Astrocyte (in vitro differentiated cells and primary cell): Measurements from ENCODE around the gene TTLL9. TPM values are rescaled to one million over a fixed set of nuclear protein-coding genes. Genes with fewer than 3 reads are reported as not detected.
"Not testable (repeated sequence)": the region's sequence is repeated elsewhere in the genome, so short reads cannot be mapped to it uniquely, and the experiment has no call there.

Experiments used
- DNase-seq: peaks from one replicate; pipeline ENCODE4 v3.0.0-alpha.2; 2010; ENCODE audit warnings: low read depth
- FAIRE-seq: peaks from 2 replicates; lab custom pipeline; 2011; peaks lifted over from hg19 to GRCh38; lab: Jason Lieb, UNC
- H2AFZ ChIP-seq: 2 replicates; pipeline ENCODE4 v1.6.0; 2012; ENCODE audit warnings: low read depth, low read length, inconsistent platforms
- H3K27ac ChIP-seq: 2 replicates; pipeline ENCODE4 v1.5.1; 2011; ENCODE audit warnings: low read depth, low read length, inconsistent platforms
- H3K27me3 ChIP-seq: 2 replicates; pipeline ENCODE4 v1.6.0; 2011; ENCODE audit warnings: low read length, inconsistent platforms; ENCODE audit not compliant: insufficient read depth
- H3K36me3 ChIP-seq: 2 replicates; pipeline ENCODE4 v1.5.1; 2011; ENCODE audit warnings: low read length, inconsistent platforms; ENCODE audit not compliant: insufficient read depth
- H3K4me1 ChIP-seq: 2 replicates; pipeline ENCODE4 v1.5.1; 2011; ENCODE audit warnings: low read length, inconsistent platforms; ENCODE audit not compliant: insufficient read depth
- H3K4me2 ChIP-seq: 2 replicates; pipeline ENCODE4 v1.6.0; 2012; ENCODE audit warnings: low read length, inconsistent platforms
- H3K4me3 ChIP-seq: 2 replicates; pipeline ENCODE4 v1.5.1; 2011; ENCODE audit warnings: low read depth, mild to moderate bottlenecking, low read length, inconsistent platforms; ENCODE audit not compliant: insufficient read depth
- H3K79me2 ChIP-seq: 2 replicates; pipeline ENCODE4 v1.6.0; 2012; ENCODE audit warnings: mild to moderate bottlenecking, low read length, inconsistent platforms; ENCODE audit not compliant: insufficient read depth
- H3K9ac ChIP-seq: 2 replicates; pipeline ENCODE4 v1.6.0; 2012; ENCODE audit warnings: mild to moderate bottlenecking, low read length, inconsistent platforms
- H3K9me3 ChIP-seq: 2 replicates; pipeline ENCODE4 v1.5.1; 2012; ENCODE audit warnings: low read depth, mild to moderate bottlenecking, low read length, inconsistent platforms; ENCODE audit not compliant: insufficient read depth
- H4K20me1 ChIP-seq: 2 replicates; pipeline ENCODE4 v1.6.0; 2012; ENCODE audit warnings: low read length, inconsistent platforms; ENCODE audit not compliant: insufficient read depth
- H3K27ac Mint-ChIP-seq: one replicate; pipeline ENCODE4 v1.8.0; 2021; ENCODE audit warnings: mild to moderate bottlenecking, mixed read lengths; ENCODE audit not compliant: unreplicated experiment
- H3K27me3 Mint-ChIP-seq: one replicate; pipeline ENCODE4 v1.8.0; 2021; ENCODE audit warnings: low read depth, mixed read lengths; ENCODE audit not compliant: unreplicated experiment
- H3K36me3 Mint-ChIP-seq: one replicate; pipeline ENCODE4 v1.8.0; 2021; ENCODE audit warnings: low read depth, mixed read lengths; ENCODE audit not compliant: unreplicated experiment
- H3K4me1 Mint-ChIP-seq: one replicate; pipeline ENCODE4 v1.8.0; 2021; ENCODE audit warnings: low read depth, mixed read lengths; ENCODE audit not compliant: unreplicated experiment
- H3K4me3 Mint-ChIP-seq: one replicate; pipeline ENCODE4 v1.8.0; 2021; ENCODE audit warnings: mild to moderate bottlenecking, moderate library complexity, mixed read lengths; ENCODE audit not compliant: unreplicated experiment
- H3K9me3 Mint-ChIP-seq: one replicate; pipeline ENCODE4 v1.8.0; 2021; ENCODE audit warnings: mild to moderate bottlenecking, mixed read lengths; ENCODE audit not compliant: unreplicated experiment
- CTCF ChIP-seq: IDR thresholded peaks from 2 replicates; pipeline ENCODE4 v1.5.1; 2011; ENCODE audit warnings: low read depth, mild to moderate bottlenecking, inconsistent platforms, low read length, moderate library complexity; ENCODE audit not compliant: insufficient read depth
- EZH2 ChIP-seq: IDR thresholded peaks from 2 replicates; pipeline ENCODE4 v1.6.1; 2012; ENCODE audit warnings: mild to moderate bottlenecking, low read length, inconsistent platforms; ENCODE audit not compliant: insufficient read depth
- total RNA-seq: library from RNA; stranded (reverse); gene quantifications from 2 replicates; pipeline ENCODE4 v1.2.1, GENCODE V29; 2021

The TTLL9 gene
- total RNA-seq, 1 donor from 2014 or later = 0.41 TPM

DNA sequence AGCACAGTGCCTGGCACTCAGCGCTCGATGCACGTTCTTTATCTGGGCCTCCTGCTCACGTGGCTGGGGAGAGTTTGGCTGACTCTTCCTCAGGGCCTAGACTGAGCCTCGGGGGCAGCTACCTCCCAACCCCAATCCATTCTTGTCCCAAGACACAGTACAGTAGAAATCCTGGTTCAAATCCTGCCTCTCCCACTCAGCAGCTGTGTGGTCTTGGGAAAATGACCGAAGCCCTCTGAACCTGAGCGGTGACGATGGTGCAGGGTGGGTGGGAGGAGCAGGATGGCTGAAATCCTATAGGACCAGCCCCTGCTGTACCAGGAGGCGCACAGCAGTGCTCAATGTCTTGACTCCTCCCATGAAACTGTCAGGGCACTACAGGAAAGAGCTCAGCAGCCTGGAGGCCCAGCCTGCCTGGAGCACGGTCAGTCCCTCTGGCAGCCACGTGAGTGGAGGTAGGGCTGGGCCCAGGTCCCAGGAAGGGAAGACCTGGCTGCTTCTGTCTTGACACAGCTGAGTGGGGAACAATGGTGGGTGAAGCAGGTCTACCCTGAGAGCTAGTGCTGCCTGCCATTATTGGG lies 49.9 kb downstream of the TTLL9 start:
- Histone ChIP-seq H2AFZ (no peak overlapping the region), H4K20me1 (no peaks in the 10 kb centered on the region), H3K27me3 (peaks cover 13% of the 10 kb centered on the region), H3K4me3 (no peak overlapping the region), H3K36me3 (no peaks in the 10 kb centered on the region), H3K27ac (no peak overlapping the region), H3K9me3 (no peaks in the 10 kb centered on the region), H3K9ac (no peak overlapping the region), H3K4me2 (no peak overlapping the region), H3K4me1 (no peaks in the 10 kb centered on the region), H3K79me2 (no peaks in the 10 kb centered on the region)
- Mint-ChIP-seq H3K36me3 (no peaks in the 10 kb centered on the region), H3K4me3 (no peak overlapping the region), H3K27me3 (peaks cover 22% of the 10 kb centered on the region), H3K27ac (no peak overlapping the region), H3K9me3 (peaks cover 3% of the 10 kb centered on the region), H3K4me1 (peaks cover 4% of the 10 kb centered on the region)
- TF ChIP-seq EZH2 (no peak), CTCF (no peak)
- FAIRE-seq (no peak), DNase-seq (no peak)

DNA sequence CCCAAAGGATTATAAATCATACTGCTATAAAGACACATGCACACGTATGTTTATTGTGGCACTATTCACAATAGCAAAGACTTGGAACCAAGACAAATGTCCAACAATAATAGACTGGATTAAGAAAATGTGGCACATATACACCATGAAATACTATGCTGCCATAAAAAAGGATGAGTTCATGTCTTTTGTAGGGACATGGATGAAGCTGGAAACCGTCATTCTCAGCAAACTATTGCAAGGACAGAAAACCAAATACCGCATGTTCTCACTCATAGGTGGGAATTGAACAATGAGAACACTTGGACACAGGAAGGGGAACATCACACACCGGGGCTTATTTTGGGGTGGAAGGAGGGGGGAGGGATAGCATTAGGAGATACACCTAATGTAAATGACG lies 51.0 kb downstream of the TTLL9 start:
- not testable (repeated sequence) for H3K9ac ChIP-seq, H3K27ac Mint-ChIP-seq, H3K36me3 ChIP-seq, DNase-seq, H3K4me1 Mint-ChIP-seq, H3K4me1 ChIP-seq, H3K4me3 ChIP-seq, H2AFZ ChIP-seq, H3K79me2 ChIP-seq, H3K27ac ChIP-seq, H3K4me2 ChIP-seq, H3K36me3 Mint-ChIP-seq, H4K20me1 ChIP-seq, FAIRE-seq, H3K9me3 ChIP-seq, H3K9me3 Mint-ChIP-seq, H3K4me3 Mint-ChIP-seq
- H3K27me3 Mint-ChIP-seq = peaks cover 22% of the 10 kb centered on the region
- H3K27me3 ChIP-seq = peaks cover 13% of the 10 kb centered on the region

- peaks cover 12% of the 10 kb centered on the region for H3K27me3 ChIP-seq
- H4K20me1 ChIP-seq = no peaks in the 10 kb centered on the region
- H3K9me3 ChIP-seq = no peaks in the 10 kb centered on the region
- peaks cover 4% of the 10 kb centered on the region for H3K4me1 Mint-ChIP-seq
- no peaks in the 10 kb centered on the region for H3K79me2 ChIP-seq
- H3K27ac Mint-ChIP-seq = no peak overlapping the region
- H3K36me3 ChIP-seq = no peaks in the 10 kb centered on the region
- H3K9ac ChIP-seq = no peak overlapping the region
- H3K27ac ChIP-seq = no peak overlapping the region
- H3K4me1 ChIP-seq = no peaks in the 10 kb centered on the region
- no peak overlapping the region for H3K4me3 ChIP-seq
- DNase-seq (no peak), FAIRE-seq (no peak)
- H3K4me3 Mint-ChIP-seq = no peak overlapping the region
- H3K9me3 Mint-ChIP-seq = peaks cover 3% of the 10 kb centered on the region
- no peak overlapping the region for H2AFZ ChIP-seq
- peaks cover 22% of the 10 kb centered on the region for H3K27me3 Mint-ChIP-seq
- TF ChIP-seq EZH2 (no peak), CTCF (no peak)
- no peak overlapping the region for H3K4me2 ChIP-seq
- no peaks in the 10 kb centered on the region for H3K36me3 Mint-ChIP-seq
Measured at GRCh38 chr20:31922181-31922580, 51.7 kb downstream of the TTLL9 start.
